ENCODE results near the gene PNPT1.
"Not testable (repeated sequence)": the region's sequence is repeated elsewhere in the genome, so short reads cannot be mapped to it uniquely, and the experiment has no call there.

The PNPT1 gene

DNA sequence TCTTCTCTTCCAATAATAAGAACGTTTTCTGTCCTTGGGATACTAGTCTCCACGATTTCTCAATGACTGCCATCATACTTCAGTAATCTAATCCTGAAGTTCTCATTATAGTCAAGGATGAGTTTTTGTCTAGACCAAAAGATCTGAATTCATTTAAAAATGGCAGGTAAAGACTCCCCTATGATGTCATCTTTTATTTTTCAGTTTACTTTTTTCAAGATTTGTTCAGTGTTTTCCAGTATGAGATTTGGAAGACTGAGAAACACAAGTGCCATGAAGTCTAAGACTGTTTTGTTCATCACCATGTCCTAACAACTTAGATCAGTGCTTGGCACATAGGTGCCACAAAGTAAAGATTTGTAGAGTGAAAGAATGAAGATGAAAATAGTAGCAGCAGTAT, 40.4 kb downstream of the PNPT1 start:
- DNase-seq = no peak

GRCh38 chr2:55649211-55649610, 44.4 kb downstream of the PNPT1 start:
- DNase-seq = no peak

DNA sequence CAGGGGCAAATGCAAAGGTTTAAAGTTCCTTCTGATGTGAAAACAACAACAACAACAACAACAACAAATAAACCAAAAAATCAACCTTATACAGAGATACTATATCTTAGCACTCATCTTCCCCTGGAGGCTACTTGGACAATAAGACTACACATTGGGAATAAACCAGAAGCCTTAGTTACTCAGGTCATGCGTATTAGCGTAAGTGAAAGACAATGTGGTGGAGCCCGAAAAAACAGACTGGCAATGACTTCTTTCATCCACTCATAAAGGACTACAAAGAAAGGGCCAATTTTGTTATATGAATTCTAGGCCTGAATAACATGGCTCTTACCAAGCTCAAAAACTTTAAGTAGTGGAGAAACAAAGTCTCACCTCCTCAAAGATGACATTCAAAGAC, 56.8 kb downstream of the PNPT1 start:
- DNase-seq = no peak

- no peak for DNase-seq
Observed at GRCh38 chr2:55628931-55629330, 64.7 kb downstream of the PNPT1 start.

- DNase-seq = no peak
Observed at GRCh38 chr2:55627915-55628314, 65.7 kb downstream of the PNPT1 start.

DNA sequence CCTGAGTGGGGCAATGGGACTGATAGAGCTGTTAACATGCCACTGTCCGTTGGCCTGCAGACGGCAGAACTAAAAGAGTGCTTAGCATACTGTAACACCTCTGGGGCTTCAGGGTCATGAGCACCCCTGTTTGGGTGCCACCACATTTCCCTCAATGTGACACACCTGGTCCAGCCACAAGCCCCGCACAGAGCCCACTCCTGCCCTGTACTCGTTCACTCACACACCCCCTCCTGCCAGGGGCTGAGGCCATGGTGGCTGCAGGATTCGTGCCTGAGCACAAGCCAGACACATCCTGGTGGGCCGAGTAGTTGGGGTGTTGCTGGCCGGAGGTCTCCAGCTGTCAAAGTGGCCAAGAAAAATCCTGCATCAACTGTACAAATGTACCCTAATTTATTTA, 71.8 kb downstream of the PNPT1 start:
- DNase-seq = no peak

- no peak for DNase-seq
Observed at GRCh38 chr2:55620123-55620779, 73.4 kb downstream of the PNPT1 start.

DNA sequence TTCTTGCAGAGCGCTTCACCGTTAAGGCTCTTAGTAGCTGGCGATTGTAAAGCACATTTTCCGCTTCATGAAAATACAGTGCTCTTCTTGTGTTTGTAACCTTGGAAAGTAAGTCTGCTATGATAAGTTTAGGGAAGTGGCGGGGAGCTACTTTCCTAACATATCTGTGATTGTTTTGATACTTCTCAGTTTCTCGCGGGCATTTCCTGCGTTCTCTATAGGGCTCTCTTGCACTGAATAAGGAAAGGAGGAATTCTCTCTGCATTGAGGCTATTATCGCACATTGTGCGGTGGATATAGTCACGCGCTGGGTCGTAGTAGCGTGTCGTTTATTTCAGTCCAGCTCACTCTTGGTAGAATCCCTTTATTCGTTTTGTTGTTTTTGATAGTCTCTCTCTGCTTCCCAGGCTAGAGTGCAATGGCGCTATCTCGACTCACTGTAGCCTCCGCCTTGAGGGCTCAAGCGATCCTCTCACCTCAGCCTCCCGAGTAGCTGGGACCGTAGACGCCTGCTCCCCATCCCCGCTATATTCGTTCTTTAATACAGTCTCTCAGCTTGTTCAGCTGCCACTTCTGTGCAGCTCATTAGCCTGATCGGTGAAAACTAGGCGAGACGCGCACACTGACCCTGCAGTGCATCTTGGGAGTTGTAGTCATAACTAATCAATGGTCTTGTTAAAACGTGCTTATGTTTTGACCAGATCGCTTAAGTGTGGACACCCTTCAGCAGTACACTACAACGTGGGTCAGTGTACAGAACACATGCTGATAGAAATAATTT, 75.2 kb downstream of the PNPT1 start:
- peak; percentile 15 for DNase-seq

GRCh38 chr2:55618025-55618274, 75.7 kb downstream of the PNPT1 start:
- no peak for DNase-seq

DNA sequence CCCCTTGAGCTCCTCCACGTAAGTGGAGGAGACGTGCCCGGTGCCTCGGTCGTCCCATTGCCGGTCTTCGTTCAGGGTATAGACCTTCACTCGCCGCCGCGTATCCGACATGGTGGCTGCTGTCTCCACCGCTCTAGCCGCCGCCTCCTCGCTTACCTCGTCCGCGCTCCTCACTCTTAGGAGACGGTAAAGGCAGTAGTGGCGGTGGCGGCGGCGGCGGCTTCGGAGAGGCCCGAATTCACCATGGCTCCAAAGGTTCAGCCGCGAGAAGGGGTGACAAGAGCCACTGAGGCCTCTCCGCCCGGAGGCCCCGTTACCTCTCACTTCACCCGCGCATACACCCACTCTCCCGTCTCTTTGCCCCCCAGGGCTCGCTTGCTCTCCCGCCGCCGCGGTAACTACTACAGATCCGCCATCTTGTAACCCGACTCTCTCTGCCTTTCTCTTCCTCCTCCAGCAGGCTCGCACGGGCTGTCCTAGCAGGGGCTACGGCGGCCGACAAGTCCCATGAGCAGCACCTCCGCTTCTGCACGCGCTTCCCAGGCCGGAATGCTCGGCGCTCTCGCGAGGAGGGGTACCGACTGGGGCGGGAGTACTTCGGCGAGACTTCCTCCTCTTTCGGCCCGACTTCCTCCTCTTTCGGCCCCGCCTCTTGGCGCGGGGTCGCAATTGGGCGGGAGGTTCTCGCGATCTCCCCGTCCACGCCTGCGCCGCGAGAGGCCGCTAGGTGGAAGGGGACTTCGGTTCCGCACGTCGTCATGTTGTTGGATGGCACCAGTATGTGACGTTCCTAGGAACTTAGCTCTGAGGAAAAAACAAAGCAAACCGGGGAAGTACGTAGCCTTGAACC, 76.2 kb downstream of the PNPT1 start, which contains the start of gene PPP4R3B:
Gene PPP4R3B (minus strand): TSS at position 448 of the 850 bp plus-strand sequence. CDS start 337 bp downstream, at position 111.
- DNase-seq = peak; percentile 100

GRCh38 chr2:55616551-55617174, 77.0 kb downstream of the PNPT1 start:
- no peak for DNase-seq

- DNase-seq = no peak
Observed at GRCh38 chr2:55611997-55612396, 81.6 kb downstream of the PNPT1 start.

GRCh38 chr2:55610954-55611743, 82.5 kb downstream of the PNPT1 start:
- DNase-seq = no peak

- DNase-seq = no peak
Observed at GRCh38 chr2:55609938-55610578, 83.6 kb downstream of the PNPT1 start.

DNA sequence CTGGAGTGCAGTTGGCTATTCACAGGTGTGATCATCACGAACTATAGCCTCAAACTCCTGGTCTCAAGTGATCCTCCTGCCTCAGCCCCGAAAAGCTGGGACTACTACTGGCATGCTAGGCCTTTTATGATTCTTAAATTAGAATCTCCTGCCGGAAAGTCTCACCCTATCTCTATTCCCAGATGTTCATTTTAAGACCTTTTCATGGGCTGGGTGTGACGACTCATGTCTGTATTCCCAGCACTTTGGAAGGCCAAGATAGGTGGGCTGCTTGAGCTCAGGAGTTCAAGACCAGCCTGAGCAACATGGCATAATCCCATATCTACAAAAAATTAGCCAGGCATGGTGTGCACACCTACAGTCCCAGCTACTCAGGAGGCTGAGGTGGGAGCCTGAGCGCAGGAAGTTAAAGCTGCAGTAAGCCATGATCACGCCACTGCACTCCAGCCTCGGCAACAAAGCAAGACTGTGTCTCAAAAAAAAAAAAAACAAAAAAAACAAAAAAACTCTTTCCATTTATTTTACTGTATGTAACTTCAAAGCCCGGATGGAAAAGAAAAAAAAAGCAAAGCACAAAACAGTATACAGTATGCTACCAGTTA, 84.3 kb downstream of the PNPT1 start:
- no peak for DNase-seq

DNA sequence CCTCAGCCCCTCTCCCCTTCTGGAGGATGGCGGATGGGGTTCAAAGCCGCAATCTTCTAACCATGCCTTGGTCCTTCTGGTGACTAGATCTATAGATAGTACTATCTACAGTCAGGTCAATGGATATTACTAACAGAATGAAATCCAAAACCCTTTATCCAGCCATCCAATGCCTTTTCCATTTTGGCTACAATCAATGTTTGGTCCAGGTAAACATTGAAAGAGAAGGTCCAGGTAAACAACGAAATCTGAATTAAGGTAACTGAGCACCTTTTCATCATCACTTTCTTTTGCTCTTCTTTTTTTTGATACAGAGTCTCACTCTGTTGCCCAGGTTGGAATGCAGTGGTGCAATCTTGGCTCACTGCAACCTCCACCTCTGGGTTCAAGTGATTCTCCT, 85.9 kb downstream of the PNPT1 start:
- no peak for DNase-seq

GRCh38 chr2:55604027-55604565, 89.5 kb downstream of the PNPT1 start:
- DNase-seq = no peak

- DNase-seq = no peak
Observed at GRCh38 chr2:55601849-55602248, 91.8 kb downstream of the PNPT1 start.

DNA sequence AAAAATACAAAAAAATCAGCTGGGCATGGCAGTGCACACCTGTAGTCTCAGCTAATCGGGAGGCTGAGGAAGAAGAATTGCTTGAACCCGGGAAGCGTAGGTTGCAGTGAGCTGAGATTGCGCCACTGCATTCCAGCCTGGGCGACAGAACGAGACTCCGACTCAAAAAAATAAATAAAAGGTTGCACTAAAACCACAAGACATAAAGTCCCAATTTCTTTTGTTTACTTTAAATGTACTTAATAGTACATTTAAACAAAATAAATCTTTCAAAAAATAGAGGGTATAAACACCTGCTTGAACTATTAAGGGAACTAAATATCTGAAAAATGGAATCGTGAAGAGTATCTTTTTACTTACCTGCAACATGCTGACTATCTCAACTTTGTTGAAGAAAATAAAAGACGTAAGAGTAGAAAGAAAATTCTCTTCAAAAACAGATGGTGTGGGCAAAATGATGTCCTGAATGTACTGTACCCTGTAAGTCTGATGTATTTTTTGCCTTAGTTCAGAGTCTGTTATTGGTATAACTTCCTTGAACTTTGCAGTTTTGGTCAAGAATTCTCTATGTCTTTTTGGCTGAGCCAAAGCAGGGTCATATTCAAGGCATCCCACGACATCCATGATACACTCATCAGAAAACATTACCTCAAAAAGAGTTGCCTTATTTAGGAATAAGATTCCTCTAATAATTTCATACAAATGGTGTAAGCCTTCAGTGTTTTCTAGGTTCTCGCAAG, 95.4 kb downstream of the PNPT1 start:
- DNase-seq = no peak

- DNase-seq = not testable (repeated sequence)
Observed at GRCh38 chr2:55596795-55597194, 96.8 kb downstream of the PNPT1 start.

- no peak for DNase-seq
Observed at GRCh38 chr2:55595536-55595935, 98.1 kb downstream of the PNPT1 start.
